ENCODE data around the gene NLRP1.

DNA sequence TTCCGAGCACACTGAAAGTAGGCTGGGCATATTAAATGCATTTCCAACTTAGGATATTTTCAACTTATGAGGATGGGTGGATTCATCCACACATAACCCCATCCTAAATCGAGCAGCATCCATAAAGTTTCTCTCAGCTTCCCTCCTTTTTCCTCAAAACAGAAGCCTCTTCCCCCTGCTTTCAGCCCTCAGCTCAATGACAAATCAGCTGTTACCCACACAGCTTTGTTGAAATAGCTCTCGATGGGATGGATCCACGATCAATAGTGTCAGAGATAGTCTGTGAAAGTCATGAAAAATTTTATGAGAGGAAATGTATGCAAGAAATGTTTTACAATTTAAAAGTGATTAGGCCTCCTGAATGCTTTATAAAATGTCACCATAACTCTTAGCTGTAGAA, 118.0 kb downstream of the NLRP1 start:
- TF ChIP-seq, protein P1, sequence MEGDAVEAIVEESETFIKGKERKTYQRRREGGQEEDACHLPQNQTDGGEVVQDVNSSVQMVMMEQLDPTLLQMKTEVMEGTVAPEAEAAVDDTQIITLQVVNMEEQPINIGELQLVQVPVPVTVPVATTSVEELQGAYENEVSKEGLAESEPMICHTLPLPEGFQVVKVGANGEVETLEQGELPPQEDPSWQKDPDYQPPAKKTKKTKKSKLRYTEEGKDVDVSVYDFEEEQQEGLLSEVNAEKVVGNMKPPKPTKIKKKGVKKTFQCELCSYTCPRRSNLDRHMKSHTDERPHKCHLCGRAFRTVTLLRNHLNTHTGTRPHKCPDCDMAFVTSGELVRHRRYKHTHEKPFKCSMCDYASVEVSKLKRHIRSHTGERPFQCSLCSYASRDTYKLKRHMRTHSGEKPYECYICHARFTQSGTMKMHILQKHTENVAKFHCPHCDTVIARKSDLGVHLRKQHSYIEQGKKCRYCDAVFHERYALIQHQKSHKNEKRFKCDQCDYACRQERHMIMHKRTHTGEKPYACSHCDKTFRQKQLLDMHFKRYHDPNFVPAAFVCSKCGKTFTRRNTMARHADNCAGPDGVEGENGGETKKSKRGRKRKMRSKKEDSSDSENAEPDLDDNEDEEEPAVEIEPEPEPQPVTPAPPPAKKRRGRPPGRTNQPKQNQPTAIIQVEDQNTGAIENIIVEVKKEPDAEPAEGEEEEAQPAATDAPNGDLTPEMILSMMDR (IDR thresholded peaks at IDR 0.05 in 4 of 5, conservative IDR thresholded peaks at IDR 0.05 in 1 of 5) = no peak
- no peak for TF ChIP-seq POLR2A (IDR thresholded peaks at IDR 0.05)
